HG03442 (cell line): ENCODE measurements around the gene KIF5A.
A peak's percentile ranks its signal among the peaks of the same experiment; 100 is the strongest.

Source experiments
- ATAC-seq: cut with Tn5 transposase; IDR thresholded peaks from one replicate; pipeline ENCODE4 v1.9.1; 2021; ENCODE audit warnings: mild to moderate bottlenecking, moderate library complexity; ENCODE audit not compliant: unreplicated experiment

Gene KIF5A

GRCh38 chr12:57604992-57605810 is 55.4 kb downstream of the KIF5A start:
- peak; percentile 25 for ATAC-seq

GRCh38 chr12:57605811-57606311 is 56.0 kb downstream of the KIF5A start:
- no peak for ATAC-seq

GRCh38 chr12:57606399-57606798 is 56.6 kb downstream of the KIF5A start:
- no peak for ATAC-seq

GRCh38 chr12:57606821-57607220 is 57.0 kb downstream of the KIF5A start:
- no peak for ATAC-seq

GRCh38 chr12:57607958-57608663 is 58.3 kb downstream of the KIF5A start:
- no peak for ATAC-seq

GRCh38 chr12:57609101-57609780 is 59.4 kb downstream of the KIF5A start:
- ATAC-seq: no peak

- ATAC-seq: no peak
Measured at GRCh38 chr12:57609781-57610553, 60.1 kb downstream of the KIF5A start.

GRCh38 chr12:57610554-57611107 is 60.8 kb downstream of the KIF5A start:
- ATAC-seq: no peak

GRCh38 chr12:57611108-57611826 is 61.4 kb downstream of the KIF5A start, which contains the start of gene ARHGEF25:
ARHGEF25 (plus strand) TSS chr12:57611435; CDS start chr12:57611895, 460 bp downstream.
- ATAC-seq: no peak

GRCh38 chr12:57611827-57612710 is 62.2 kb downstream of the KIF5A start:
- ATAC-seq: no peak

- ATAC-seq: no peak
Measured at GRCh38 chr12:57612711-57613426, 63.0 kb downstream of the KIF5A start.

GRCh38 chr12:57613427-57614109 is 63.7 kb downstream of the KIF5A start:
- no peak for ATAC-seq

GRCh38 chr12:57614178-57614947 is 64.5 kb downstream of the KIF5A start:
- ATAC-seq: peak; percentile 56

GRCh38 chr12:57614948-57615500 is 65.2 kb downstream of the KIF5A start:
- no peak for ATAC-seq

- no peak for ATAC-seq
Measured at GRCh38 chr12:57615637-57616036, 65.8 kb downstream of the KIF5A start.

GRCh38 chr12:57616383-57617101 is 66.7 kb downstream of the KIF5A start:
- ATAC-seq: no peak
